HG02840 (cell line): ENCODE data around the gene NRP1.

Experiments
- ATAC-seq: cut with Tn5 transposase; IDR thresholded peaks from one replicate; pipeline ENCODE4 v1.9.1; 2021; ENCODE audit warnings: mild to moderate bottlenecking, moderate library complexity, moderate number of reproducible peaks; ENCODE audit not compliant: unreplicated experiment, low FRiP score

The NRP1 gene

GRCh38 chr10:33195608-33196376, 138.7 kb downstream of the NRP1 start:
- ATAC-seq, result no peak

DNA sequence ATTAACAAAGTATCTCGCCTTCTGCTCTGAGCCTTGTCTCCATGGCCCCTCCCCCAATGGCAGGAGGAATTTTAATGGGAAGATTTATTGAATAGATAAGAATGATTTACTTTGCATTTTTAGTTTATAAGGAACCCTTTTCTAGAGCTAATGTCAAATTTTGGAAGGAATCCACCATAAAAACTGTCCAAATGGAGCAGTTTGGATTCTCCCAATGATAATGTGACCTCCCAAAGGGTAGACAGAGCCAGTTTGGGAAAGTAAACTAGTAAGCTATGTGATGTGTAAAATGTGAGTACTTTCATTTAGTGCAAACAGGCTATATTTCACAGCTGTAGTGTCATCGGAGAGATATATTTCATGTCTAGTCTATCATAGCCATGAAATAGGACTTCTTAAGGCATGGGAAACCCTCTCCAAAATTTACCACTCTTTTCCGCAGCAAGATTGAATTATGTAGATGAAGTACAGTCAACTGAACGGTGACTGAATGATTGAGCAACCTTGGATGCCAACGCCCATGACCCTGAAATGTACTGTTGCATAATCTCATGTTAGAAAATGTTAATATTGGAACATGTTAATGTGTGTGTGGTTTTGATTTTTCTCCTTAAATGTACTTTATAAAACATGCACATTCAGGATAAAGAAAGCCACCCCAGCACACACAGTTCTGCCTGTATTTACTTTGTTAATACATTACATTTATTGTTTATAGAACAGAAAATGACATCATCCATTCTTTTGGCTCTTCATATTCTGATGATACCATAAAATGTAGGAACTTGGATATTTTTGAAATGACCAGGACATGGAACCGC, 140.6 kb downstream of the NRP1 start:
- ATAC-seq, result no peak

DNA sequence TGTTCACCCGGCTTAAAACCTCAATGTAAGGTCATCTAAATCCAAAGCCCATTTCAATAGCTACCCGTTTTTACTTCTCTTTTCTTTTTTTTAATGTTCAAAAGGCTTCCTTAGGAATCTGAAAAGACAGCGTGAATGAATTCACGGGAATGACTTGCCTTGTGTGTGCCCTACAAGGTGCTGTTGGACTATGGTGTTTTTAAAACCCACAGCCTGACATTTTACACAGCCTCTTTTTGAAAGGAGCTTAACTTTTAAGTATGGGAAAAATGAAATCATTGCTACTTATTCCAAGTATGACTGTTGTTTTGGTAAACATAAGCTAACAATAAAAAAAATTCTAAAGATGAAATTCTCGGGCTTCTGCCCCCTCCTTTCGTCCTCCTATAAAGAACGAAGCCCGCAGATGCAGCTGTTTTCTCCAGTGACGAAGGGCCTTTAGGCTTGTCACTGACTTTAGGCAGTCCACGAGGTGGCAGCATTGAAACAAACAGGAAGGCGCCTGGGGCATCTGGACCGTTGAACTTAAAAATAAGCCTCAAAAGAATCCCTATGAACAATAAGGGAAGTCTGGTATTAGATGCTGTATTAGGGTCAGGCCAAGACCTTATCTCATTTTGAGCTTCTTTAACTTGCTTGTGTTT, 141.3 kb downstream of the NRP1 start:
- ATAC-seq, result peak; percentile 84

- ATAC-seq, result no peak
Observed at GRCh38 chr10:33192190-33192589, 142.3 kb downstream of the NRP1 start.

- ATAC-seq, result no peak
Observed at GRCh38 chr10:33190406-33190805, 144.1 kb downstream of the NRP1 start.

DNA sequence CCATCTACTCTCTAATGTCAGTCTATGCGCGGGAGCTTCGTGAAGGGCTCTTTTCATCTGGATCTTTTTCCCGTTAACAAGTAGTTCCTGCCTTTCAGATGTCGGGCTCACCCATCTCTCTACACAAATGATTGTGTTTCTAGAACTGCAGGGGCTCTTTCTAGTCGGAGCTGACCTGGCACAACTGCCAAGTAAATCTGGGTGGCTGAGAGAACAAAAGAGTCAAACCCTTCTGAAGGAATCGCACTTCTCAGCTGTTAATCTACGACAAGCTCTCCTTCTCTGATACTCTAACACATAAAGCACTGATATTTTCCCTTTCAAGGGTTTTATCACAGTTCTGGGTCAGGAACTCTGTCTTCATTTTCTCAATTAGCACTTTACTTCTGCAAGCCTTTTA, 144.7 kb downstream of the NRP1 start:
- ATAC-seq, result no peak

- ATAC-seq, result no peak
Observed at GRCh38 chr10:33189363-33189762, 145.1 kb downstream of the NRP1 start.

DNA sequence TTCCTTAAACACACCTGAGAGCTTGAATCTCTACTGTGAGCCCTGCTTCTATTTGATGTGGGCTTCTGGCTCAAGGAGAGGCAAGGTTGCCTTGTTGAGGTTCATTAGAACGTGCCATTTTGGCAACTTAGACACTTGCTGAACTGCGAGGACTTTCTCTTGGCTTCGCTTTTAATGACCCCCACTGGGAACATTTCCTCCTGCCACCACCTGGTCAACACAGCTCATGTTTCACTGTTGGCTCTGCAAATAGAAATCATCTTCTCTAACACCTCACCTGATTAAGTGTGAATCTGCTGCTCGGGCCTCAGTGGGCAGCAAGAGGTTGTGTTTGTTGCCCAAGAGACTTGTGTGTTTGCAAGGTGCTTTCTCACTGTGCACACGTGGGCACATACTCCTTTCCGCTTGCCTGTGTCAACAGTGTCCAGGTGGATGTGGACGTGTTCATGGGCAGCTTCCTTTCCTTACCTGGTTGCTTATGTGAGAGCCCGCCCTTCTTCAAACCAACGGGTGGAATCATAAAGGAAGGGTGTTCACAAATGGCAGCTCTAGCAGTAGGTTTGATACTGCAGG, 147.0 kb downstream of the NRP1 start:
- no peak for ATAC-seq

- no peak for ATAC-seq
Observed at GRCh38 chr10:33186150-33186549, 148.3 kb downstream of the NRP1 start.

GRCh38 chr10:33183655-33184054, 150.8 kb downstream of the NRP1 start:
- ATAC-seq, result no peak

- ATAC-seq, result no peak
Observed at GRCh38 chr10:33180921-33181320, 153.5 kb downstream of the NRP1 start.

- ATAC-seq, result no peak
Observed at GRCh38 chr10:33180390-33180789, 154.1 kb downstream of the NRP1 start.

DNA sequence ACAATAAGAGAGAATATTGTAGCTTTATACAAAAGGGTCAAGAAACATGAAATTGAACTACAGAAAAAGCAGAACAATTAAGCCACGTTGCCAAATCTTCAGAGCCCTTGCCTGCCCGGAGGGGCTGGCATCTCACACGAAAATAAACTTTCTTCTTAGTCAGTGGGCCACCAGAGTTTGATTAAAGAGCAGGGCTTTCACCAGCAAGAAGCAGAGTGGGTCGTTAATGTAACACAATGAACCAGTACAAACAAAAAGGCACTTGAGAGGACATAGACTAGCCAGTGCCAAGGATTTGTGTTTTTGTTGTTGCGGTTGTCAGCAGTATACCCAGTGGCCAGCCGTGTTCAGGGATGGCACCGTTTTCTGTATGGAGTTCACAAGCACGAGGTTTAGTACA, 155.4 kb downstream of the NRP1 start:
- no peak for ATAC-seq

DNA sequence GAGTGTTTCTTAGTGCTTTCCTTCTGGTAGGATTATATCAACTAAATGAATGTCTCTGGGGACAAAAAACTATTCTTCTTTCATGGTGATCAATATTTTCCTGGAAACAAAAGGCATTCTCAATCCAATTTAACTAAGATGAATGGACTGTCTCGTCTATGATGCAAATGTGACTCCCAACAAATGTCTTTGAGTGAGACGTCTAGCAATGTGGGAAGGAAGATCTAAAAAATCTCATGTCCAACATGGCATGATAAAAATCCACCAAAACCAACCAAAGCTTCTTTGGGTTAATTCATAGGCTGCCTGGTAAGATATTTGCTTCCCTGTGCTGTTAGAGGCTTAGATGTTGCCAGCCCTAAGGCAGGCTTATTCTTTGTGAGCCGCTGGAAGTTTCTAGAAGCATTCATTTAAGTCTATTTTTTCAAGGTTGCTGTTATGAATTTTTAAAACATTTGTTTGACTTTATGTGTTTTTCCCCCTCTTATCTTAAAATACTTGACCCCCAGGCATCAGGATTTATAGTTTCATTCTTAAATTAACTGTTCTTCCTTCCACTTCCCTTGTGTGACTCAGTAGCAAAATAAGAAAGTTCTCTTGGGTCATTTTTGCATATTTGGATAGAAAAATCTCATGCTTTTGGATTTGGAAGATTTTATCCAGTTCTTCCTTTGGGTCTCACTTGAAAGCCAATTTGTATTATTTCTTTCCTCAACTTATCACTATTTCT, 156.3 kb downstream of the NRP1 start:
- ATAC-seq, result no peak

GRCh38 chr10:33176688-33177087, 157.8 kb downstream of the NRP1 start:
- ATAC-seq, result no peak

GRCh38 chr10:33174674-33175434, 159.6 kb downstream of the NRP1 start:
- no peak for ATAC-seq

- no peak for ATAC-seq
Observed at GRCh38 chr10:33165911-33166310, 168.6 kb downstream of the NRP1 start.

- ATAC-seq, result no peak
Observed at GRCh38 chr10:33164060-33164709, 170.3 kb downstream of the NRP1 start.

GRCh38 chr10:33162248-33162575, 172.3 kb downstream of the NRP1 start:
- ATAC-seq, result no peak
